LHCN-M2 (cell line): ENCODE data around the gene KLK12. TPM values are rescaled to one million over a fixed set of nuclear protein-coding genes. Genes with fewer than 3 reads are reported as not detected.

Experiments
- DNase-seq: peaks from one replicate; pipeline ENCODE4 v3.0.0-alpha.2; 2012; ENCODE audit warnings: low read depth
- polyA plus RNA-seq: library from polyadenylated mRNA; unstranded; fragments of >200 nt; gene quantifications from one replicate; pipeline ENCODE4 v1.2.1, GENCODE V29; 2012; ENCODE audit warnings: missing spikeins
- total RNA-seq: library from RNA; depleted of rRNA; stranded (reverse); fragments of >200 nt; gene quantifications from 2 replicates; pipeline ENCODE4 v1.2.3, GENCODE V29; 2014; rRNA removed

The KLK12 gene, protein sequence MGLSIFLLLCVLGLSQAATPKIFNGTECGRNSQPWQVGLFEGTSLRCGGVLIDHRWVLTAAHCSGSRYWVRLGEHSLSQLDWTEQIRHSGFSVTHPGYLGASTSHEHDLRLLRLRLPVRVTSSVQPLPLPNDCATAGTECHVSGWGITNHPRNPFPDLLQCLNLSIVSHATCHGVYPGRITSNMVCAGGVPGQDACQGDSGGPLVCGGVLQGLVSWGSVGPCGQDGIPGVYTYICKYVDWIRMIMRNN
- total RNA-seq: not detected in 2 replicates
- polyA plus RNA-seq: not detected

DNA sequence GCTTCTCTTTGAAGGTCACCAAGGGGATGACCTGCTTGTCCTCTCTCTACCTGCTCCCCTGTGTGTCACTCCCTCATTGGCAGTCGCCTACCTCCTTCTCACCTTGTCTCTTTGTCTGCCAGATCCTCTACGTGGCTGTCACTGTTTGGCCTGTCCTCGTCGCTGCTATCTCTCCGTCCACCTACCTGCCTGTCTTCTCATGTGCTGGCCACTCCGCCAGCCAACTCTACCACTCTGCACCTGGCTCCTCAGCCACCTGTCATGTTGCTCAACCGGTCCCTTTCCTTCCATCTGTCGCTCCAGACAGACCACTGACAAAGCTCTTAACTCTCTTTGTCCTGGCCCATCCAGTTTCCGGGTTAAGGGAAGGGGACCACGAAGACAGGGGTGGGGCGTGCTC is at the start of gene KLK12:
Gene KLK12 (minus strand): TSS at position 299 of the 400 bp plus-strand sequence. CDS start 381 bp downstream, outside the sequence.
- no peak for DNase-seq

DNA sequence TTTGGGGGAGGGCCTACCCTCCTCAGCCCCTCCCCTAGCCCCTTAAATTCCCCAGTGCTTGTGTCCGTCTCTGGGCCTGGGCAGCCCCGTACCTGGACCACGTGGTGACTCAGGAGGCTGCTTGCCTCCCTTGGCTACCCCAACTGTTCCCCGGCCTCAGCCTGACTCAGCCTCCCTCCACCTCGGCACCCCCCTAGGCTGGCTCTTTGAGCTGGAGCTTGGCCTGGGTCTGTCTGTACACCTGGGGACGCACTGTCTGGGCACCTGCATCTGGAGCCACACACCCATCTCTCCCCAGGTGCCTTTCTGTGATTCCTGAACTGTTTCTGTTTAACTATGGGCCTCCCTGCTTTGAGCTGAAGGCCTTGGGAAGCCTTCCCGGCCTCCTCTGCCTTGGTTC is 49.7 kb upstream of the KLK12 start:
- DNase-seq: no peak

DNA sequence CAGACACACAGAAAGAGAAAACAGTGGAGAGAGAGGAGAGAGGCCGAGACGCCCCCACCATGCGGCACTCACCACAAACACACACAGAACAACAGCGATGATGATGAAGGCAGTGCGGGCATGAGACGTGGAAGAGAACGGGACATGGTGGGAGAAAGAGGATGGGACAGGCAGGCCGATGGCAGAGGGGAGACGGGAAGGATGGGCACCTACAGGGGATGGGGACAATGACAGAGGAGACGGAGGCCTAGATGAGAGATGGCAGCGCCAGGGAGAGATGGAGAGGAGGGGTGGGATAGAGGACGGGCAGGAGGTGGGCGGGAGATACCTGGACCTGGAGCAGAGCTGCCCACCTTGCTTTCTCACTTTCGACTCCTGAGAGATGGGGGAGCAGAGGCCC is 49.0 kb upstream of the KLK12 start:
- DNase-seq: no peak

DNA sequence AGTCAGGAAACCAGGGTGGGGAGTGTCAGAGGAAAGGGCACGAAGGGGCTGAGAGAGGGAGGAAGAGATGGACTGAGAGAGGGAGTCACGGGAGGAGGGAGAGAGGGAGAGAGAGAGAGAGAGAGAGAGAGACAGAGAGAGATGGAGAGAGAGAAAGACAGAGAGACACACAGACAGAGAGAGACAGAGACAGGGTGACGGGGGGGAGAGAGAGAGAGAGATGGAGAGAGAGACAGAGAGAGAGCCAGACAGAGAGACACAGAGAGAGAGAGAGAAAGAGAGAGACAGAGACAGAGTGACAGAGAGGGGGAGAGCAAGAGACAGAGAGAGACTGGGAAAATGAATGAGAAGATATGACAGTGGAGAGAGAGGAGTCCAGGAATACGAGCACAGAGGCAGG is 48.4 kb upstream of the KLK12 start:
- DNase-seq: no peak

DNA sequence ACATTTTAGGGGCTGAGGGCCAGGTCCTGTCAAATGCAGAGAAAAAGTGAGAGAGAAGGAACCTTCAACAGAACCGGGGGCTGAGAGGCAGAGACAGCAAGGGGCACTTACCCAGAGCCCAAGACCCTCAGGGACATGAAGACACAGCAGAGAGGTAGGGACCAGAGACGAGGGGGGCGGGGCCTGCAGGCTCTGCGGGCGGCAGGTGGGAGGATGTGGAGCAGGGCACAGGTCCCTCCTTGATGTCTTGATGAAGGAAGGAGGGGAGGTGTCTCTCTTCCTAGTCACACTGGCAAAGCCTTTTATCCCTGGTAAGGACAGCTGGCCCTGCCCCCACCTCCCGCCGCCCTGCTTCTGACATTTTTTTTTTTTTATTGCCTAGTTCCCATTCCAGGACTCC is 47.8 kb upstream of the KLK12 start, which contains the start of gene KLK14:
Gene KLK14 (minus strand): TSS at position 277 of the 400 bp plus-strand sequence. CDS start 273 bp downstream, at position 4.
- no peak for DNase-seq

DNA sequence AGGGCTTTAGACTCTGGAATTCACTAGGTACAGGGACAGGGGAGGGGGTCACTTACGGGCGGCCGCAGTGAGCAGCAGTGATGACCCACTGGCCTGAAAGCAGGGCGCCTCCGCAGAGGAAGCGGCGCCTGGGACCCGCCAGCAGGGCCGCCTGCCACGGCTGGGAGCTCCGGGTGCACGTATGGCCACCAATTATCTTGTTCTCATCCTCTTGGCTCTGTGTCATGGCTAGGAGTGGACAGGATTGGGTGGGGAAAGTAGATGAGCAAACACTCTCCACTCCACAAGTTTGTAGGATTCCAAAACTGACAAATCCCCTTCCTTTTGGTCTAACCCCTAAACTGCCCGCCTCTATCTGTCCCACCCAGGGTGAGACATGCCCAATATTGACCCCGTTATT is 46.7 kb upstream of the KLK12 start:
- DNase-seq: no peak

DNA sequence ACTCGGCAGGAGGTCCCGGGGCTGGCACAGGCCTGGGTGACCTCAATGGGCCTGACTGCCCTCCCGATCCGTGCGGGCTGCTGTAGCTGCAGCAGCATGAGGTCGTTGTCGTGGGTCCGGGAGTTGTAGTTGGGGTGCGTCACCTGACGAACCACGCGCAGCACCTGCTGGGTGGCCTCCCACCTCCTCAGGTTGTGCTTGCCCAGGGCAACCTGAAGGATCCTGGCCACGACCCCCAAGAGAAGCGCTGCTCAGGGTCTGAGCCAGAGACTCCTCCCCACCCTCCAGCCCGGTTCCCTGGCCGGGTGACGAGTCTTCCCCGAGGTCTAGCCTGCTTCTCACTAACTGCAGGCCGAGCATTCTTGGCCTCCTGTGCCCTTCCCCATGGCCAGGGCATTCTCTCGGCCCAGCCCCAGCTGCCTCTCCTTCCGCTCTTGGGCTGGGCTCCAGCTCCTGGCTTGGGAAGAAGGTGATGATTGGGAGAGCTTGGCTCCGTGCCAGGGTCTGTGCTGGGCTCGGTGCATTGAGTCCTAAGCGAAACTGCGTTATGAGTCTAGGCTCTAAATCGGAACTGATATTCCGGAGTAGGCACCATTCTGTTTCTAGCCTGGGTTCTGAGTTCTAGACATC is 44.8 kb upstream of the KLK12 start:
- DNase-seq: no peak

DNA sequence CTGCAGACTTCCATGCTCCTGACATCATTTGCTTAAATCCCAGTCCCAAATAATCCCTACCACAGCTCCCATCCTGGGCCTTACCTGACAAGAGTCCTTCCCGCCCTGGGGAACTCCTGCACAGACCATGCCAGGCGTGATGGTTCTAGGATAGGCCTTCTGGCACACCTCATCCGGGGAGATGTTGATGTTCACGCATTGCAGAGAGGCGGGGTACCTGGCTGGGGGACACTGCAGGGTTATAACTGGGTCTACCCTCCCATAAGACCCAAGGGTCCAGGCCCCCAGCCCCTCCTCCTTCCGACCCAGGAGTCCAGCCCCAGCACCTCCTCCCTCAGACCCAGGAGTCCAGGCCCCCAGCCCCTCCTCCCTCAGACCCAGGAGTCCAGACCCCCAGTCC is 43.9 kb upstream of the KLK12 start:
- no peak for DNase-seq

DNA sequence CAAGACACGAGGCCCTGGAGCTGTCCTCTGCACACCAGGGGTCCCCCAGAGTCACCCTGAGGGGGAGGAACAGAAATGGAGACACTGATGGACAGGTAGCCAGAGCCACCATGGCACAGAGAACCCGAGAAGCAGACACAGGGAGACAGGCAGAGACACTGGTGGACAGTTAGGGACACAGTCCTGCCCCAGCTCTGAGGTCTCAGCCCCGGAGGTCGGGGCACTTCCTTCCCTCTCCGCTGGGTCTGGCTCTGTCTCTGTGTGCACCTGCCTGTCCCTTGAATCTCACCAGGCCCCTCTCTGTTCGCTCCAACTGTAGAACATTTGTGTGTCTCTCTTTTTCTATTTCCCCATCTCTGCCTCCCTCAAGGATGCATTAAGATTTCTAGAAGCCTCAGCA is 43.3 kb upstream of the KLK12 start:
- DNase-seq: no peak

DNA sequence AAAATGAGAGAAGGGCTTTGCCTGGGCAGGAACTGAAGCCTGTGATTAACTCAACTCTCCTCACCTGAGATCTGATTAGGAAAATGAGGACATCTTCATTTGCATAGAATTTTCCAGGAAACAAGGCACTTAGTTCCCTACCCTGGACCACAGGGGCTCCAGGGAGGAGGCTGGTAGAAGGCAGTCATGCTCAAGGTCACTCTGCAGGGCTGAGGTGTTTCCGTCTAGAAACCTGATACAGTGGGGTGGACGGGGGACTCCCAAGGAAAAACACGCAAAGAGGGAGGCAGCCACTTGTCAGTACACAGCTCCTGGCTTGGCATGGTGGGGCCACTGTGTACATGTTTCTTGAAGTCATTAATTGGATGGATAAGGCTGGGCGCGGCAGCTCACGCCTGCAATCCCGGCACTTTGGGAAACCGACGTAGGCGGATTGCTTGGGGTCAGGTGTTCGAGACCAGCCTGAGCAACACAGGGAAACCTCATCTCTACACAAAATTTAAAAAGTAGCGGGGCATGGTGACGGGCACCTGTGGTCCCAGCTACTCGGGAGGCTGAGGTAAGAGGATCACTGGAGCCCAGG is 41.9 kb upstream of the KLK12 start:
- no peak for DNase-seq

DNA sequence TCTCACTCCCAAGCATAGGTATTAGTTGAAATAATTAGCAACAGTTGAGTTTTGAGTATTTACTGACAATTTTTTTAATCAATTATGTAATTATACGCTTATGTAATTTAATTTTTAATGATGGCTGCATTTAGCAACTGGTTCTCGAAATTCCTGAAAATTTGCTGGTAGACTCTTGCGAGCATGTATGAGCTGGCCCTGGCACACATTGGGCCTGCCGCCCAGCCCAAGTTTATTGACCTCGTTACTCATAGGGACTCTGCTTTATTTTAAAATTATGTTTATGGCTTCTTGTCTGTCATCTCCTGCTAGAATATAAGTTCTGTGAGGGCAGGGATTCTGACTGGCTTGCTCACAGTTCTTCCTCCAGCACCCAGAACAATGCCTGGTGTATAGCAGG is 41.2 kb upstream of the KLK12 start:
- no peak for DNase-seq

DNA sequence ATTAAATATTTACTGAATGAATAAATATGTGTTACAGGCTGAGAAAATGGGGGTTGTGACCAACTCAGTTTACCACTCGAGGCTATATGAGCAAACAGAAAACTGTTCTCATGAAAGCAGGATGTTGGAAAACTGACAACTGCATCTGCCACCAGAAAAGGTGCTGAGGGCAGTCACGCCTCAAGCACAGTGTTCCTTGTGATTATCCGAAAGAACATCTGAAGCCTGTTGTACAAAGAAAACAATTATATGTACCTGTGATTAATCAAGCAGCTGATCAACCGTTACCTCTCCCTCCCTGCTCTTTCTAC is 36.2 kb upstream of the KLK12 start:
- no peak for DNase-seq

DNA sequence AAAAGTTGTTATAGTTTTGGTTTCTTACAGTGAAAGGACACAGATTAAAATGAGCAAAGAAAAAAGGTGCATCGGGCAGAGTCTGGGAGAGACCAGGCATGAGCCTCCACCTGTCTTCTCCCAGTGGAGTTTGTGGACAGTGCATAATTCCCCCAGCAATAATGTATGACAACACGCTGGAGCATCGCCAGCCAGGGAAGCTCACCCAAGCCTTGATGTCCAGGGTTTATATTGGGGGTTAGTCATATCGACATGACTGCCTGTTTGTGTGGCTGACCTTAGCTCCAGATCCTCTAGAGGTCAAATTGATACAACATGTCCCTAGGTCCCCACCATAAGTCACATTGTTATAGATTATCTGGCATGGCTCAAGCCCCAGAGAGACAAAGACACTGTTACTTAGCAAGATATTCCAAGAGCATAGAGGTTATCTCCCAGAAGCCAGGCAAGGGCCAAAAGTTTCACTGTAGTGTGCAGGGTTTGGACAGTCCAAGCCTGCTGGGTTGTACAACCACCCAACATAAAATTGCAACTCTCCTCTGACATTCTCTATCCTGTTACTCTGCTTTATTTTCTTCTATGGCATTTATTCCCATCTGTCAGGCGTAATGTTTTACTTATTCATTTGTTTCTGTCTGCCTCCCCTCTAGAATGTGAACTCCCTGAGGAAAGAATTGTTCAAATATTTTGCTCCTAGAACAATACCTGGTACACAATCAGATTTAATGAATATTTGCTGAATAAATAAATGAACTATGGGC is 35.7 kb upstream of the KLK12 start:
- no peak for DNase-seq

DNA sequence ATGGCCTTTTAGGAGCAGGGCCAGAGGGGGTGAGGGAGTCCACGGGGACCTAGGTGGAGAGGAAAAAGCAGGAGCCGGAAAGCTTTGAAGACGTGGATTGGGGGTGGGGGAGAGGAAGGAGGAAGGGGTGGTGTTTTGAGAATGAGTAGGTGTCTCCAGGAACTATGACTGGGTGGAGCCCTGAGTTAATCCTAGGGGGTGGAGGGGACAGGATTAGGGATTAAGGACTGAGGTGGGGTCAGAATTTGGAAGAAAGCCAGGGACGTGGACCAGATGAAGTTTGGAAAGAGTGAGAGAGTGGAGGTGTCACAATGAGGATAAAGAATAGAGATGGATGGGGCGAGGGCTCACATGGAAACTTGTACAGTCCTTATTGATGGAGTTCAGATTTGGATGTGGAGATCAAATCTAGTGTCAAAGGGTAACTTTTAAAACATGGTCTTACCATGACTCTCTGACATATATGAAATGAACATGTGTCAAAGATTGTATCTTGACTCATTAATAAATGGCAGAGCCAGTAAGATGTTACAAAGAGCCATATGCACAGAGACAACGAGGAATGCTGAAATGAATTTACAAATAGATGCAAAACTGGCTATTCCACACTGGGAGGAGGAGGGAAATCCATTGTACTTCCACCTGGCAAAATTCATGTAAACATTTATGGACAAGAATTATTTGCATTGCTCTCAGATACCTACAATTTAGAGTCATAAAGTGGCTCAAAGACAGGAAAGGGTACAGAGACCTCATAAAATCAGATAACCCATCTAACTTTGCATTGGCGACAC is 31.8 kb upstream of the KLK12 start:
- DNase-seq: no peak

DNA sequence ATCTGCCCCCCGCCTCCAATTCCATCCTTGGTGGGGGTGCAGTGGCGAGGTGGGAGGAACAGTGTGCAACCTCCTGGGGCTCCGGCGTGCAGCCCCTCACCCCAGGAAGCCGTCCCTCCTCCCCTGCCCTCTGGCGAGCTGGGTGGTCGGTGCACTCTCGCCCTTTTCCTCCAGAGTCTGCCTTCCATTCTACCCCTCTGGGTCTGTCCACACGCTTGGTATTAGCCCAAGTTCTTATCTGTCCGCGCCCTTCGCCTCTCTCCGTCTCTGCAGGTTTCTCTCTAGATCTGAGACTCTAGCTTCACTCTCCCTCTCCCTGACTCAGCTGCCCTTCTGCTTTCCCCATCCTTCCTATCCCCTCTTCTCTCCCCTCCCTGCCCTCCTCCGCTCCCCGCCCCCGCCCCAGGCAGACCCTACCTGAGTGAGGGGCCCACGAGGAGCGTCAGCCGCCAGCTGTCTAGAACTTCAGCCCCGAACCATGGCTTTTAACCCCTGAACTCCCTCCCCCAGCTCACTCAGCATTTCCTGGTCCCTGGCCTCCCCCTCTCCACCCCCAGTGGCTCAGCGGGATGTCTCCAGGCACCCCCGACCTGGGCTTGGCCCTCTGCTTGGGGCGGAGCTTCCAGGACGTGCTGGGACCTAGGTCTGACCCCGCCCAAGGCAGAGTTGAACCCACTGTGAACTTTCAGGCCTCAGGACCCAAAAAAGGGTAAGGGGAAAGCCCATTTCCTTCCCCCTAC is 30.6 kb upstream of the KLK12 start:
- no peak for DNase-seq

DNA sequence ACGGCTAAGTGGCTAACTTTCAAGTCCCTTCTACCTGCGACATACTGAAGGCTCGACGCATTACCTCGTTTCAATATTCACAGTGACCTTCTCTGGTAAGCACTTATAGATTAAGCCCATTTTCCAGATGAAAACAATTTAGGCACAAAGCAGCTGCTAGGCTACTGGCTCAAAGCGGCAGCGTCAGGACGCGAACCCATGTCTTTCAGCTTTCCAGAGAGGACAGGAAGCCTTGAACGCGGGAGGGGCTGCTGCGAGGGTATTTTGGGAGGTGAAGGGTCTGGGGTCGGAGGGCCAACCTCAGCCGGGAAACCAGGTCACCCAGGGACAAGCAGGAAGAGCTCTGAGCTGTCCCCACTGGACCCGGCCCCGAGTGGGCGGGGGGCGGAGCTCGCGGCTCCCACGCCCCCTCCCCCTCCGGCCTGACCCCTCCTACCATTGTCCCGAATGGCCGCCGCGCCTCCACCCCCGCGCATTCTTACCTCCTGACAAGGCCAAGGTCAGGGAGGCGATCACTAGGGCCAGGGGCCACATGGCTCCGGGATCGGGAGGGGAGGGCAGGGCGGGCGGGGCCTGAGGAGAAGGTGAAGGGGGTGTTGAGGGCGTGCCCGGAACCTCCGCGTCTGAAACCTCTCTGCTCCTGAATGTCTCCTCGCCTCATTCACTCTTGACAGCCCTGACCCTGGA is 29.9 kb upstream of the KLK12 start, which contains the start of gene KLK13:
Gene KLK13 (minus strand): TSS at position 559 of the 687 bp plus-strand sequence. CDS start 25 bp downstream, at position 534.
- no peak for DNase-seq

DNA sequence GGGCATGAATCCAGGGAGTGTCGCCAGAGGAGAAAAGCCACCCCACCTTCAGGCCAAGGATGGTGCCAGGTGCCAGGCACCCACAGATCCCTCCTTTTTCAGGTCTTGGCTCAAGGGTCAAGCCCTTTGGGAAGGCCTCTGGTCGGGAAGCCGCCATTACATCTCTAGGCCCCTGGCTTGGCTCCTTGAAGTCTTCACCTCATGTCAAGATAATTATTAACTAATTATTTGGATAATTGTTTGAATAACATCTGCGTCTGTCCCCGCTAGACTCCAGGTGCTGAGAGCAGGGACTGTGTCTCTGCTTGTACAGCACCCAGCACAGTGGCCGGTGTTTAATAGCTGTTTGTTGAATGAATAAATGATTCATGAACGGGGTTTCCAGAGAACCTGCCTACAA is 28.9 kb upstream of the KLK12 start:
- no peak for DNase-seq

DNA sequence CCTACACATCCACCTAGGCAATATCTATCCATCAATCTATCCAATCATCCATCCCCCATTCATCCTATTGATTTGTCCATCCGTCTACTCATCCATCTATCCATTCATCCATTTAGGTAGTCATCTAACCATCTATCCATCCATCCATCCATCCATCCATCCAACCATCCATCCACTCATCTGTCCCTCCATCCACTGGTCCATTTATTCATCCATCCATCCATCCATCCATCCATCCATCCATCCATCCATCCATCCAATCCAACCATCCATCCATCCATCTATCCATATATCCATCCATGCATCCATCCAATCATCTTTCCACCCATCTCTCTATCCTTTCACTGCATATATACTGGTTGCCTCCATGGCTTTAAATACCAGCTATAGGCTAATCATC is 26.2 kb upstream of the KLK12 start:
- DNase-seq: no peak

DNA sequence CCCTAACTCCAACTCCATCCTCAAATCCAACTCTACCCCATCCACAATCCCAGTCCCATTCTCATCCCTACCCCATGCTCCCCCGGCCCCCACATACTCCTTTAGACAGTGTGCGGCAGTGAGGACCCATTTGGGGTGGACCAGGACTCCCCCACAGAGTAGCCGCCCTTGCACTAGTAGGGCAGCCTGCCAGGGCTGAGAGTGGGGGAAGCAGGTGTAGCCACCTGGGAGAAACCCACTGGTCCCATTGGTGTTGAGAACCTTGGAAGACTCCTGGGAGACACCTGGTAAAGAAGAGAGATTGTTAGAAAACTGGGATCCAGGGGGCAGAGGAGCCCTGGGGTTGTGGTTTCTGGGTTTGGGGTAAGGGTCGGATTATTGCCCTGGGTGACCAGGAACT is 25.5 kb upstream of the KLK12 start:
- no peak for DNase-seq

DNA sequence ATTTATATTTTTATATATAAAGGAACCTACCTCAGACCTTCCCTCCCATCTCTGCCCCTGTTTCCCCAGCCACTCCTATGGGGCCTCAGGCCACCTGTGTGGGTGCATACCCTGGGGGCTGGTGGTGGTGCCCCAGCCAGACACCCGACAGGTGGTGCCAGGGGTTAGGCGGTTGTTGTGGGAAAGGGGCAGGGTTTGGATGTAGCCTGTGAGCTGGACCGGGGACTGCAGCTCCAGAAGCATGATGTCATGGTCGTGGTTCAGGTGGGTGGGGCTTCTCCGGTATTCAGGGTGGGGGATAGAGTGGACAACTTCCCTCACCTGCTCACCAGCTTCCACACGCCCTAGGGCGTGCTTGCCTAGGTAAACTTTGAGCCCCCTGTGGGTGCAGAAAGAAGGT is 24.9 kb upstream of the KLK12 start:
- no peak for DNase-seq
